ENCODE data around the gene CD28. TPM values are rescaled to one million over a fixed set of nuclear protein-coding genes. Genes with fewer than 3 reads are reported as not detected.

Gene CD28
- total RNA-seq, 4 donors from 2014 or later = 0.08 to 1.0 (median 0.15) TPM; not detected in 1

GRCh38 chr2:203730076-203730729 lies 23.8 kb downstream of the CD28 start:
- WGBS = 93% methylated on average over 4 of the region's 4 CpGs
- Histone ChIP-seq H3K4me1 (peaks cover 3% of the 10 kb centered on the region), H3K27ac (no peak overlapping the region), H3K36me3 (no peaks in the 10 kb centered on the region), H3K9me3 (no peaks in the 10 kb centered on the region), H3K4me3 (no peak overlapping the region), H3K27me3 (no peaks in the 10 kb centered on the region)
- TF ChIP-seq POLR2A (IDR thresholded peaks at IDR 0.05) (no peak), CTCF (IDR thresholded peaks at IDR 0.05) (no peak), POLR2AphosphoS5 (IDR thresholded peaks at IDR 0.05) (no peak), EP300 (IDR thresholded peaks at IDR 0.05) (no peak)
- DNase-seq (ENCODE audit: low spot score in 2 of 2) = no peak

- TF ChIP-seq CTCF (IDR thresholded peaks at IDR 0.05) (no peak), POLR2AphosphoS5 (IDR thresholded peaks at IDR 0.05) (no peak), POLR2A (IDR thresholded peaks at IDR 0.05) (no peak), EP300 (IDR thresholded peaks at IDR 0.05) (no peak)
- no peaks in the 10 kb centered on the region for H3K27me3 ChIP-seq
- 48% methylated on average over 2 of the region's 2 CpGs for WGBS
- no peak overlapping the region for H3K27ac ChIP-seq
- H3K4me3 ChIP-seq = no peak overlapping the region
- H3K36me3 ChIP-seq = no peaks in the 10 kb centered on the region
- no peaks in the 10 kb centered on the region for H3K9me3 ChIP-seq
- no peak for DNase-seq (ENCODE audit: low spot score in 2 of 2)
- peaks cover 3% of the 10 kb centered on the region for H3K4me1 ChIP-seq
Measured at GRCh38 chr2:203730883-203731282, 24.4 kb downstream of the CD28 start.

GRCh38 chr2:203732092-203732952 lies 25.9 kb downstream of the CD28 start:
- H3K27ac ChIP-seq = no peak overlapping the region
- H3K36me3 ChIP-seq = no peaks in the 10 kb centered on the region
- 88% methylated on average over 6 of the region's 6 CpGs for WGBS
- H3K27me3 ChIP-seq = no peaks in the 10 kb centered on the region
- TF ChIP-seq POLR2A (IDR thresholded peaks at IDR 0.05) = no peak
- no peak for TF ChIP-seq CTCF (IDR thresholded peaks at IDR 0.05)
- no peak for DNase-seq (ENCODE audit: low spot score in 2 of 2)
- H3K9me3 ChIP-seq = no peaks in the 10 kb centered on the region
- H3K4me1 ChIP-seq = peaks cover 3% of the 10 kb centered on the region
- no peak overlapping the region for H3K4me3 ChIP-seq

GRCh38 chr2:203732953-203733510 lies 26.6 kb downstream of the CD28 start:
- 87% methylated on average over 3 of the region's 3 CpGs for WGBS
- TF ChIP-seq CTCF (IDR thresholded peaks at IDR 0.05) (no peak), EP300 (IDR thresholded peaks at IDR 0.05) (no peak), POLR2A (IDR thresholded peaks at IDR 0.05) (no peak), POLR2AphosphoS5 (IDR thresholded peaks at IDR 0.05) (no peak)
- no peaks in the 10 kb centered on the region for H3K9me3 ChIP-seq
- no peak overlapping the region for H3K27ac ChIP-seq
- H3K36me3 ChIP-seq = no peaks in the 10 kb centered on the region
- H3K27me3 ChIP-seq = no peaks in the 10 kb centered on the region
- no peak for DNase-seq (ENCODE audit: low spot score in 2 of 2)
- H3K4me1 ChIP-seq = peaks cover 3% of the 10 kb centered on the region
- H3K4me3 ChIP-seq = no peak overlapping the region

- no peaks in the 10 kb centered on the region for H3K27me3 ChIP-seq
- no peak overlapping the region for H3K27ac ChIP-seq
- no peak overlapping the region for H3K4me3 ChIP-seq
- H3K36me3 ChIP-seq = no peaks in the 10 kb centered on the region
- TF ChIP-seq POLR2AphosphoS5 (IDR thresholded peaks at IDR 0.05) = no peak
- TF ChIP-seq EP300 (IDR thresholded peaks at IDR 0.05) = no peak
- no peak for TF ChIP-seq POLR2A (IDR thresholded peaks at IDR 0.05)
- TF ChIP-seq CTCF (IDR thresholded peaks at IDR 0.05) = no peak
- H3K9me3 ChIP-seq = no peaks in the 10 kb centered on the region
- WGBS = 94% methylated on average over 1 of the region's 1 CpG
- H3K4me1 ChIP-seq = peaks cover 3% of the 10 kb centered on the region
- DNase-seq (ENCODE audit: low spot score in 2 of 2) = no peak
Measured at GRCh38 chr2:203733684-203734083, 27.2 kb downstream of the CD28 start.

All from suprapubic skin (tissue), 4 donors.